Measurements from ENCODE around the gene TMEM243. TPM values are rescaled to one million over a fixed set of nuclear protein-coding genes. Genes with fewer than 3 reads are reported as not detected.
A peak's percentile ranks its signal among the peaks of the same experiment; 100 is the strongest.

TMEM243 gene
- total and polyA plus RNA-seq, 2 of the 13 experiments (the other 11 are each of a cell fraction or from before 2014, with no cell fraction given) = 25.1 to 31.2 TPM

- no peak for TF ChIP-seq ZBTB40 (IDR thresholded peaks at IDR 0.05)
- no peak for TF ChIP-seq ZBTB40 (CRISPR knock-in tag; IDR thresholded peaks at IDR 0.05)
- TF ChIP-seq ZNF607 (CRISPR knock-in tag; IDR thresholded peaks at IDR 0.05; ENCODE audit: borderline replicate concordance) = no peak
- TF ChIP-seq ZNF740 (CRISPR knock-in tag; IDR thresholded peaks at IDR 0.05) = peak; percentile 18; the same call in 1 of the 2 replicates
- TF ChIP-seq HOXA9 (CRISPR knock-in tag; IDR thresholded peaks at IDR 0.05; ENCODE audit: borderline replicate concordance) = 0 out of 2 replicates have a peak, but pooled peaks have one; percentile 31
- peak; percentile 10; the same call in 1 of the 2 replicates for TF ChIP-seq THAP9 (CRISPR knock-in tag; IDR thresholded peaks at IDR 0.05; ENCODE audit: borderline replicate concordance)
- TF ChIP-seq GFI1 (CRISPR knock-in tag; IDR thresholded peaks at IDR 0.05; ENCODE audit: borderline replicate concordance) = 0 out of 2 replicates have a peak, but pooled peaks have one; percentile 10
- no peak for TF ChIP-seq ZBTB38 (CRISPR knock-in tag; IDR thresholded peaks at IDR 0.05)
- TF ChIP-seq KLF12 (CRISPR knock-in tag; IDR thresholded peaks at IDR 0.05; ENCODE audit: borderline replicate concordance) = 0 out of 2 replicates have a peak, but pooled peaks have one; percentile 6
- 0 out of 2 replicates have a peak, but pooled peaks have one; percentile 4 for TF ChIP-seq KAT7 (CRISPR knock-in tag; IDR thresholded peaks at IDR 0.05; ENCODE audit: borderline replicate concordance)
- TF ChIP-seq ZFP82 (CRISPR knock-in tag; IDR thresholded peaks at IDR 0.05; ENCODE audit: borderline replicate concordance) = peak; percentile 10; the same call in 1 of the 2 replicates
- TF ChIP-seq ISX (CRISPR knock-in tag; conservative IDR thresholded peaks at IDR 0.05) = no peak
- TF ChIP-seq HOXD1 (CRISPR knock-in tag; IDR thresholded peaks at IDR 0.05) = no peak
- TF ChIP-seq SMAD9 (CRISPR knock-in tag; IDR thresholded peaks at IDR 0.05) = 0 out of 2 replicates have a peak, but pooled peaks have one; percentile 2
Measured at GRCh38 chr7:87152897-87153641, 66.5 kb downstream of the TMEM243 start (continued).
